ENCODE measurements around the gene HMHB1.

Gene HMHB1

DNA sequence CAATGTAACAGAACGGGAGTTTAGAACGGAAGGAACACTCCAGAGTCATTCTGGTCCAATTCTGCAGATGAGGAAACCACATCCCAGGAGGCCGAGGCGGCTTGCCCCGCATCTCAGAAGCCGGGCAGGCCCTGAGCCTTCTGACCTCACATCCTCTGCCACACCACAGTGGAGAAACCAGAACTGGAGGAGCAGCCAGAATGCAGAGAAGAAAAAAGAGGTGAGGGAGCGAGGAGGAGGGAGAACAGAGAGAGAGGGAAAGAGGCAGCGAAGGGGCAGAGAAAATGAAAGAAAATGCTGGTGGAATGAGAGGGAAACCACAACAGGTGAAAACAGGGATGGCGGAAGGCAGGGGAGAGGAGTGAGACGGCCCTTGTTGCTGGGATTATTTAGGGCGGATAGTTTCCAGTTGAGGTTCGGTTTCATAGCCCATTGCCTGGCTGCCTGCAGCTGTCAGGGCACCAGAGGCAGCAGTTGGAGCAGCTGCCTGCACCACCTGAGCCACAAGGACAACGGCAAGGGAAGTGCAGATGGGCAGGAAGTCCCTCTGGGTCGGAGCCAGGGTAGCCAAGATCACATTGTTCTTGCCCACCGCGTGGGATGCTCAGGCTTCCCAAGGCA, at the start of gene HMHB1:
Gene HMHB1 (plus strand): TSS at position 77 of the 621 bp plus-strand sequence.
- DNase-seq: no peak

DNA sequence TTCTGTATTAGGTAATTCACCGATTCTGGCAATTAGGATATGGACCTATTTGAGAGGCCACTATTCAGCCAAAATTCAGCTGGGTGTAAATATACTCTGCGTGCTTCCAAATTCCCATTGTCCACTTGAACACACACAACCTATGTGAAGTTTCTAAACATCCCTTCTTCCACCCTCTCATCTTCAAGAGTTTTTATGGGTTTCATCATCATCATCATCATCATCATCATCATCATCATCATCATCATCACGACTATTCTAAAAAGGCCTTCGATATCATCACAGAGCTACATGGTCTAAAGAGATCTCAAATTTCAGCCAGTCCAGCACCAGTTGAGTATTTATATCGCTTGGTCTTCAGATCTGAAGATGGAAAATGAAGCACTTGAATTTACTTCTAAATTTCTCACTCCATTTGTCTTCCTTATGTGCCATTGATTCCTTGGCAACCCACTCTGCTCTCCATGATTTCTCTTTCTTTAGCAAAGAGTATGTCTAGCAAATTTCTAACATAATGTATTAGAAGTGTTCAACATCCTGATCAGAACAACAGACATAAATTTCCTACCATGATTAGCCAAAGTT, 49.2 kb upstream of the HMHB1 start:
- no peak for DNase-seq

DNA sequence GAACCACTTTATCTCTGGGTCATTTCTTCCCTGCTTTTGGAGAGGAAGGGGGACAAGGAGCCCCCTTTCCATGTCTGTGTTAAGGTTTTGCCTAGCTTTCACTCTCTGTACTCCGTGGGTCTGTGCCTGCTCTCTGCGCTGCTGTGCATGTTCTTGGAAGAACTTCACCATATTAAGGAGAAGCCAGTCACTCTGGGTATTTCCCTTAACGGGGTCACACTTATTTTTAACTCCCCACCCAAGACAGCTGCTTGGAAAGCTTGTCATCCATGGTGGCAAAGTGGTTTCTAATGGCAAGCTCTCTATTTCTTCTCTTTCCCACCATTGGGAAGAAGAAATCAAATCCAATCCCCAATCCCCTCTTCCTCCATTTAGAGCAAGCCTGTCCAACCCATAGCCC, 44.8 kb upstream of the HMHB1 start:
- DNase-seq: no peak

DNA sequence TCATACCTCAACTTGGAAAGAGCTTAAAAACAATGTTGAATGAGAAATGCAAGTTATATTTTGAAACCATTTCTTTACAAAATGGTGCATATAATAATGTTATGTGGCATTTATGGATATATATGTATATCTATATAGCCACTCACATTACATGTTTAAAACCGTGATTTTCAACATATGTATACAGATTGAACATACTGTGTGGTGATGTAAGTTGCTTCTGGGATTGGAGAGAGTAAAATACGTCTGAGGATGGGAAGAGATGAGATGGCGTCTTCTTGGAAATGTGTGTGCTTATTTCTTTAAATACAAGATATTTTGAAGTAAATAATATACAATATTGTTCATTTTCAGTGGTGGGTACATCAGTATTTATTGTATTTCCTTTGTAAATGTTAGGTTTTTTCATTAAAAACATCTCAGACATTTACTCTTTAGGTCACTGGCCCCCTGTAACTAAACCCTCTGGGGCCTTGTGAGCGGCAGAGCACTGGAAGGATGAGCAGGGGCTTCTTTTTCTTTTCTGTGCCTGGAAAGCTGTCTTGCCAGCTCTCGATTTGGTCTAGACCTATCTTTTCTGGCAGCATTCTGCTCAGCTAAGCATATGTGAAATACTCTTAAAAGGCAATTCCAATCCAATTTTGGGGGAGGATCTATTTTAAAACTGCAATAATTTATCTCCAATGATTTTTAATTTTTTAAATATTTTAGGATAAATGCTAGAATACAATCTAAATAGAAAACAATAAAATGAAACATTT, 42.8 kb upstream of the HMHB1 start:
- DNase-seq: no peak

DNA sequence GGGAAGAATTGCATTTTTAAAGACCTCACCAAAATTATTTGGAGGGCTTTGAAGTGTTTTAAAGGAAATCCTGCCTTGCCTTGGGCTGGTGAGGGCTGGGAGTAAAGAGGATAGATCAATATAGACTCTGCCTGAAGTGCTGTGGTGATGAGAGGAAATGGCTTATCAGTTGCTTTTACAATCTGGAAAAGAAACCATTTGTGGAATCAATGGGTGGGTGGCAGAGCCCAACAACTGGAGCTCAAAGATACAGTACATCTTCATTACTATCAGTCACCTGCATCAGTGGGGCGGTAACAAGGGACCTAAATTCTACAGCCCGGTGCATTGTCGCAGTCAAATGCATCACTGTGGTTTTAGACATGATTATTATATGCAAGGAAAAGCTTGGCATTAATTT, 41.5 kb upstream of the HMHB1 start:
- DNase-seq: no peak

DNA sequence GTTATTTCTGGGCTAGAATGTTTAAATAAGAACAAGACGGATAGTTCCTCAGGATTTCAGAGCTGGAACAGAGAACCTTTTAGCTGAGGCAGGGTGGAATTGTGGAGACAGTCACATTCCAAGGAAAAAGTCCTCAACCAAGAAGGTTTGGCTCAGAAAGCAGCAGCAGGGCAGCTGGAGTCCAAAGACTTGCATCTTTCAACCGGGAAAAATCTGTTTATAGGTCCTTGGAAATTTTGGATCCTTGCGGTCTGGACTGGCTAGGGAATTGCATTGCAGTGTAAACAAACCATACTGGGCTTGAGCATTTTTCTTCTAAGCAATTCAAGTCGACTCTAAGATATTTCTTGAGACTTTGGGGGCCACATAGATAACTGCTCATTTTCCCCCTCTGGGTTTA, 40.8 kb upstream of the HMHB1 start:
- DNase-seq: no peak

DNA sequence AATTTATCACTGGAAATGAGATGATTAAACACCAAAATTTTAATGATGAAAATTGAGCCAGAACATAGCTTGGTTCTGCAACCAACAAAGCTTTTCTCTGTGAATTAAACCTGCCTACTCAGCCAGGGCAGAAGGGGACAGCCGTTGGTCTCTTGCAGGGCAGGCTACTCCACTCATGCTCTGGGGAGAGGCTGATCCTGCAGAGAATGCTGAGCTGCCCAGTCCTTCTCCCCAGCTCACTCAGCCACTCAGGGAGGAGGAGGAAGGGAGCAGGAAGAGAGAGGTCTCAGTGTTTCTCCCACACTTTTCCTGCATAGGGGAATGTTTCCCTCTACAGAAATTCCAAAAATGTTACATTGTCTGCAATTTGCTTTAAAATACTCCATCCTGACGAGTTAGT, 40.4 kb upstream of the HMHB1 start:
- no peak for DNase-seq

DNA sequence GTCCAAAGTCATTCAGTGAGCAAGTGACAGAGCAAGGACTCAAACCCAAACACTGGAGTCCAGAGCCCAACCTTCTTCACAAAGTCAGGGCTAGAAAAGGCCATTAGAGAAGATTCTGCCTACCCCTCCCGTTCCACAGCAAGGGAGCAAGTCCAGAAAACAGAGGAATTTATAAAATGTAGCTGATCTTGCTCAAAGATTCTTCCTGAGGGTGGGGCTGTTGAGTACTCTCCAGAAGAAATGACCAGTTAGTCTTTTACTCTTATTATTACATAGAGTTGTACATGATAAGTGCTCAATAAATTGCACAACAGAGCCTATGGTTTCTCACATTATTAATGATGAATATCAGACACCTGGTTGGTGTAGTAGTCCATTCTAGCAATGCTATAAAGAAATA, 39.3 kb upstream of the HMHB1 start:
- DNase-seq: no peak

DNA sequence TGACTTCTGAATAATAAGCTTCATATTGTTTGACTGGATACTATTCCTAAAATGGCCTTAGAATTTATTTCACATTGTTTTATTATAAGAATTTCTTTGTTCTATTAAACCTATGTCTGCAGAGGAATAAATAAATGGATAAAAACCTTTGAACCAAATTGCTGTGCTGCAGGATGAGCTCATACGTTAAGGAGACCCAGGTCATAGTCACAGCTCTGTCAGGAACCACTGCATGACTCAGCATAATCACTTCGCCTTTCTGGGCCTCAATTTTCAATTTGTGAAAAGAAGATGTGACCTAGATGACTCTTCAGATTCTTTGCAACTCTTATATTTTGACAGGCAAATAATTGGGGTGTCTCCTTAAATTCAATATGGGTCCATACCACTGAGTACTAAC, 36.7 kb upstream of the HMHB1 start:
- DNase-seq: no peak

DNA sequence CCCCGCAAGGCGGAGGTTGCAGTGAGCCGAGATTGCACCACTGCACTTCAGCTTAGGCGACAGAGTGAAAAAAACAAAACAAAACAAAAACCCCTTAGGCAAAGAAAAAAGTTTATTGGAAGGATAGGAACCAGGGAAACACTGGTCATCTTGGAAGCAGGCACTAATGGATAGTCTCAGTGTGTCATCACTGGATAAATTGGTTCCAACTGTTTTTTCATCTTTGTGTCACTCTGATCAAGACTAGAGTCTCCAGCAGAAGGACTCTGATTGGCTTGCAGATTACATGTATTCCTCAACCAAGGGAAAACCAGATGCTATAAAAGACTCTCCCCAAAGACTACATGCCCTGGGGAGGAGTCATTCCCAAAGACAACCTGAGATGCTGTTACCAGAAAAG, 35.0 kb upstream of the HMHB1 start:
- DNase-seq: no peak

DNA sequence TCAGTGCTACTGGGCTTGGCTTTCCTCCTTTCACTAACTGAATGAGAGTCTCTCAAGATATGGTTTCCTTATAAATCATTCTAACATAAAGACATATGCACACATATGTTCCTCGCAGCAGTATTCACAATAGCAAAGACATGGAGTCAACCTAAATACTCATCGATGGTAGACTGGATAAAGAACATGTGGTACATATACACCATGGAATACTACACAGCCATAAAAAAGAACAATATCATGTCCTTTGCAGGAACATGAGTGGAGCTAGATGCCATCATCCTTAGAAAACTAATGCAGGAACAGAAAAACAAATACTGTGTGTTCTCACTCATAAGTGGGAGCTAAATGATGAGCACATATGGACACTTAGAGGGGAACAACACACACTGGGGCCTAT, 32.5 kb upstream of the HMHB1 start:
- DNase-seq: no peak

DNA sequence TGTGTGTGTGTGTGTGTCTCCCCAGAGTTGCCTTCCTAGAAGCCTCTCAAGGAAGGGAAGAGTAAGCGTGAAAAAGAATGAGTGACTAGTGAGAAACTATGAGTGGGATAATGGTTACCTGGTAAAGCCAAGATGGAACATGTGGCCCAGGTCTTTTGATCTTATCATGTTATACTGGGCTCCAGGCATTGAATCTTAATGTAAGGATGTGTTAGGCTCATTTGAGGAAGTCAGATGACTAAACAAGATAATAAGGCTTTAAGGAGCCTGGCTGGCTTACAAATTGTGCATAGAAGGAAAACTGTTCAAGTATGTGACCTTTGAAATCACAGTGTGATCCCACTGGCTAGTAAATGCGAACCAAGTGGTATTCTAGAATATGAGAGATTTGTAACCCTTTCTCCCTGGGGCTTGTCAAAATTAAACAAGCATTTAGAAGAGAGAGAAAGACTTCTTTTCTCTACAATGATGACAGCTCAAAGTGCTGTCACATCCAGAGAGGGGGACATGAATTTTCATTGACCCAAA, 29.9 kb upstream of the HMHB1 start:
- DNase-seq: no peak

DNA sequence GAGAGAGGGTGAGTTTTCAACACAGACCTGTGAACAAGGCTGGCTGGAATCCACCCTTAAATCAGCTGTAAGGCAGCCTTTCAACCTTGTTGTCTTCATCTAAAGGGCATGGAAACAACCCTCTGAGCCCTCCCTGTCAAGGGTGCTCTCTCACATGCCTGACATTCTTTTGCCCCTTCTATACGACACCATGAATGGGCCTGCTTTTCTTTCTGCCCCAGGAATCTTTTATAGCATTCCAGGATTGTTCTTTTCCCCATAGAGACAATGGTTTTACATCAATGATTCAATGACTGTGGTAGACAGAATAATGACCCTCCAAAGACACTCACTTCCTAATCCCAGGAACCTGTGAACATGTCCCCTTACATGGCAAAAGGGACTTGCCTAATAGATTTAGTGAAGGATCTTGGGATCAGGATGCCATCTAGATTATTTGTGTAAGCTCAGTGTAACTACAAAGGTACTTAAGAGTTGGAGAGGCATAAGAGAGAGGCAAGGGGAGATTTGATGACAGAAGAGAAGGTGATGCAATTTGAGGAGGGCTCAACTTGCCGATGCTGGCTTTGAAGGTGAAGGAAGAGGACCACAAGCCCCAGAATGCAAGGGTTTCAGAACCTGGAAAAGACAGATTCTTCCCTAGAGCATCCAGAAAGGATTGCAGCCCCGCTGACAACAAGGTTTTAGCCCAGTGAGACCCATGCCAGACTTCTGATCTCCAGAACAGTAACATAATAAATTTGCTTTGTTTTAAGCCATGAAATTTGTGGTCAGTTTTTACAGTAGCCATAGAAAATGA, 29.2 kb upstream of the HMHB1 start:
- no peak for DNase-seq

DNA sequence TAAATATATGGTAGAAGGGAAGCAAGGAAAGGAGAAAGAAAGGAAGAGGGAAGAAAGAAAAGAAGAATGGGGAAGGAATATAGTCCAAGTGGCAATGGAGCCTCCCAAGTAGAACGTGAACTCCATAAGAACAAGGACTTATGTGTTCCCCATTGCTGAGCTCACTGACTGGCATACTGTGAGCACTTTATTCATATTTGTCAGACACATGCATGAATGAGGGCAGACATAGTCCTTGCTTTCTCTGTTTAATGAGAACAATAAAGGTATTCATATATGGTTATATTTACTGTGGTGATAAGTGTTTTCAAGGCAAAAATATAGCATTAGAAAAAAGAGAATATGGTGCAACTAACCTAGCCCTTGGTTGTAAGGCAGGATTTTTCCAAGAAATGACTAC, 23.6 kb upstream of the HMHB1 start:
- DNase-seq: no peak

DNA sequence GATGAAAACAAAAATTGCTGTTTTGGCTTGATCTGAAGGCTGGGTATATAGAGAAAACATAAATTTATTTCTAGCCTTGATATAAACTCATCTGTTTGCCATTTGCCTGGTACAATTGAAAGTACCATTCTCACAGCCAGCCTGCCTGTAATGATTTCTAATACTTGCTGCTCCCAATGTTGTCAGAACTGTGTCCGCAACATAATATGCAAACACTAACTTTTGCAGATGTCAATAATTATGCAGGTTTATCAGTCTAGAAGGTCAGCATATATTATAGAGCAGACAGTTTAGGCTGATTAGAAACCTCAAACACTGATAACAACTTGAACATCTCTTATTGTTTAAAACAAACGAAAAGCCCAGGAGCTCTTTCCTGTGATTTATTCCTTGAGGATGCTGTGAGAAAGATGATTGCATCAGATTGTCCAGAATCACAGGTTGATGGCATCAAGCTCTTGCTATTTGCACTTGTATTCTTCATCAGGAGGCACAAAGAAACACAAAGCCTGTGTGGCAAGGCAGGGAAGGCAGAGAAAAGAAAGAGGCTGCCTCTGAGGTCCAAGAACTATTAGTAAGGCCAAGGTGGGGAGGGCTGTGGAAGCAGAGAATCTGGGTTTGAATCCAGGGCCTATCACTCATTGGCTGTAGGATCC, 21.4 kb upstream of the HMHB1 start:
- no peak for DNase-seq

DNA sequence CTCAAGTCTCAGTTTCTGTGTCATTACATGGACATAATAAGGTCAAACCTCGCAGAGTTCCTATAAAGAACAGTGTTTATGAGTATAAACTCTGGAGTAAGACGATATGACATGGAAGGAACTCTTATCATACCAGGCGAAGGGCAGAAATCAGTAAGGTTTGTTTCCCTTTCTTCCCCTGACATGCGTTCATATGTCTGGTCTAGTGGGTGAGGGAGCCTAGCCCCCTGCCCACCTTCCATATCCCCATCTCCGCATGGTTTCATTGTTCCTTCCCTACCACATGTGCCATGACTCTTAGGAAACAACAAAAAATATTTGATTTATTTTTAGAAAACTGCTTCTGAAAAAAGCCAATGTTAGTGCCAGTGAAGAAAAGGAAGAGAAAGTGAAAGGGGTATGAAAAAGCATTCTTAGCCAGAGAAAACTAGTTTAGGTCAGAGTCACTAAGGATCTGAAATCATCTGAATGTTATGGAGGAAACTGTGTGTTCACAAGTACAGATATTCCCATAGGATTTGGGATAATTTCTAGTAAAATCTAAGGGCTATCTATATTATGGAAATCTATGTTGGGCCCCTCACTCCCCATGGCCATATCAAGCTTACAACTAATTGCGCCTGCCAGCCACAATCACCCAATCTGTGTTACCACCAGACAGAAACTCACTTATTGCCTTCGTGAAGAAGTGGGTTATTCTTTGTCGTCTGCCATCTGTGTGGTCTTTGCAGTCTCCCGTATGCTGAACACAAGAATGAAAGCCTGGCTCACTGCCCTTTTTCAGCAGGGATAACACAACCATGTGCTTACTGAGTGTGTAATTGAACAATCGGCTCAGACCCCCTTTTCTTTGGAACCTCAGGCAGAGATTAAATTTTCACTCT, 19.9 kb upstream of the HMHB1 start:
- DNase-seq: no peak

DNA sequence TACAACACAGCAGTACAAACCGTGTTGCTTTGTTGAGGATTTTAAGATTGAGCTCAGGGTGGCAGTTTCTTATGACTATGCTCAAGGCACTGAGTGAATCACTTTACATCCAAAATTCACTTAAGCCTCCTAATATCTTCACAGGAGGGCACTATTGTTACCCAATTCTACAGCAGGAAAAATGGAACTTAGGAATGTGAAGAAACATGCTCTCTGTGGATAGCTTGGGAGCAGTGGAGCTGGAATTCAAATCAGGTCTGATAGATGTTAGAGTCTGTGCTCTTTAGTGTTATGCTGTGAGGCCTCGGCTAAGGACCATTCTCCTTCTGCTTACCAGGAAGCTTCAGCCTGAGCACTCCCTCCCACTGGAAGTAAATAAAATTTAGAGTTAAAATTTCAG, 18.7 kb upstream of the HMHB1 start:
- no peak for DNase-seq

DNA sequence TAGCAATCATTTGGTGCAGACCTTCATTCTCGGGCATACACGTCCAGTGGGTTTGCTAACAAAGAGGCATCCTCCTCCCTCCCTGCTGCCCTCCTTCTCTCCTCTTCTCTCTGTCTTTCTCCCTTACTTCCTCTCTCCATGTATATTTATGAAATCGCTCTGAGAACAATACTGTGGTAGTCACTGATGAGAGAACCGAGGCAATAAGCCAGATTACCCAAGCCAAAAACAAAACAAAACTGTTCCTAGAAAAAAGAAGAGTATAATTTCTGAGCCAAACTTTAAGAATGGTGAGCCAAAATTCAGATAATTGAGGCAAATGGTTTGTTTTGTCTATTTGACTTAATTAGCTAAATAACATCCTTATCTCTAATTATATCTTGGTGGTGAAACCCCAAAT, 15.8 kb upstream of the HMHB1 start:
- DNase-seq: no peak

DNA sequence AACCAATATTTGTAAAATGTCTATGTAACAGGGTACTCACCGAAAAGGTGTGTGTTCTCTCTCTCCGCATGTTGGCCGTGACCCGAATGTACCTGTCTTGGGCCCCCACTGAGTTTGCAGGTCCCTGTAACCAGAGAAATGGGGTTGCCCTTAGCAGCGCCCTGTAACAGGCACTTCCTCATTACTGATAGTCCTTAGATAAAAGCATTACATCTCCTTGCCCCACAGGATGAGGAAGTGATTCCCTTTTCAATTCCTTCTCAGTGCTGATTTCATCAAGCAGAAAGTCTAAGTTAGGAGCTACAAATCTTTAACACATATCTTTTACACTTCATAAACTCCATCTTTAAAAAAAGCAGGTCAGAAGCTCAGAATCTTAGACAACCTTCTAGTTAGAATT, 15.2 kb upstream of the HMHB1 start:
- DNase-seq: no peak

DNA sequence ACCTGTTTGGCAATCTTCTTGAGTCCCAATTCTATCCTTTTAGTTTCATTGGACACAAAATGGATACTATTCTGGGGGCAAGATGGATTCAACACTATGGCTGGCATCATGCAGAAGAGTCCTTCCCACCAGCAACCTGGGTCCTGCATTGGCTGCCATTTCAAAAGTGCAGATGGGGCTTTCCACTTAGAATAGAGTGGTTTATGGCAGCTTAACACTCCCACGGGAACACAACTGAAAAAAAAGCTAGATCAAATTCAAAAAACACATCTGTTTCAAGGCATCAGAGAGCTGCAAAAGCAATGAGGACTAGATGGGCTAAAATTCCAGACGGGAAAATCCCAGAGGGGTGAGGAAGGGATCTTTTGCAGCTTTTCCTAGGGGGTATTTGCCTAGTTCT, 11.2 kb upstream of the HMHB1 start:
- DNase-seq: no peak

DNA sequence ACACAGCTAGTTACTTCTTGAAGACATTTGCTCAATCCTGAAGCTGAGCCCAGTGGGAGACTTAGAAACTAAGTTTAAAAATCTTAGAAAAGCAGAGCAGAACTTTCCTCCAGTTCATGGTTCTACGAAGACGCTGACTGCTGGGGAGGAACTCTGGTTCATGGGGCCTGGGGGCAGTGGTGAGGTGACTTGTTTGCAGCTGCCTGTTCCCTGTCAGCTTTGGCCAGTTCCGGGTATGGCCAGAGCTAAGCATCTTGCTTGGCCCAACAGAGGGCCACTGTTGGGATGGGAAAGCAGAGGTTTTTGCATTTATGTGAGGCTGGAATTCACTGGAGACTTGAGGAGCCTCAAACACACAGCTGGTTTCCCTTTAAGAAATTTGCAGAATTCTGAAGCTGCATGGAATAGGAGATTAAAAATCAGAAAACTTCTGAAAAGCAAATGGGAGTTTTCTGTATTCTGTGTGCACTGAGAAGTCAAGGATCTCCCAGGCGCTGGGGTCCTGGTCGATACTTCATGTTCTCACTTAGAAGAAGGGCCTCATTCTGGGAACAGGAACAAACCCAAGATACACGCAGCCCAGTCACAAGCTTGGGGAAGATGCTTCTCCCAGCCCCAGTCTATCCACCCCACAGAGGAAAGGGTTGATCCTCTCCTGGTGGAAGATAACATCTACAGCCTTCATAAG, 10.6 kb upstream of the HMHB1 start:
- DNase-seq: no peak
